ENCODE results near the gene ACAA1.

Gene ACAA1

GRCh38 chr3:38168151-38169026 is 31.5 kb upstream of the ACAA1 start:
- FAIRE-seq (no peak), DNase-seq (ENCODE audit: insufficient read length, low spot score) (no peak)
- TF ChIP-seq, protein P1, sequence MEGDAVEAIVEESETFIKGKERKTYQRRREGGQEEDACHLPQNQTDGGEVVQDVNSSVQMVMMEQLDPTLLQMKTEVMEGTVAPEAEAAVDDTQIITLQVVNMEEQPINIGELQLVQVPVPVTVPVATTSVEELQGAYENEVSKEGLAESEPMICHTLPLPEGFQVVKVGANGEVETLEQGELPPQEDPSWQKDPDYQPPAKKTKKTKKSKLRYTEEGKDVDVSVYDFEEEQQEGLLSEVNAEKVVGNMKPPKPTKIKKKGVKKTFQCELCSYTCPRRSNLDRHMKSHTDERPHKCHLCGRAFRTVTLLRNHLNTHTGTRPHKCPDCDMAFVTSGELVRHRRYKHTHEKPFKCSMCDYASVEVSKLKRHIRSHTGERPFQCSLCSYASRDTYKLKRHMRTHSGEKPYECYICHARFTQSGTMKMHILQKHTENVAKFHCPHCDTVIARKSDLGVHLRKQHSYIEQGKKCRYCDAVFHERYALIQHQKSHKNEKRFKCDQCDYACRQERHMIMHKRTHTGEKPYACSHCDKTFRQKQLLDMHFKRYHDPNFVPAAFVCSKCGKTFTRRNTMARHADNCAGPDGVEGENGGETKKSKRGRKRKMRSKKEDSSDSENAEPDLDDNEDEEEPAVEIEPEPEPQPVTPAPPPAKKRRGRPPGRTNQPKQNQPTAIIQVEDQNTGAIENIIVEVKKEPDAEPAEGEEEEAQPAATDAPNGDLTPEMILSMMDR (IDR thresholded peaks at IDR 0.05; ENCODE audit: insufficient read depth, missing control alignments) = no peak

DNA sequence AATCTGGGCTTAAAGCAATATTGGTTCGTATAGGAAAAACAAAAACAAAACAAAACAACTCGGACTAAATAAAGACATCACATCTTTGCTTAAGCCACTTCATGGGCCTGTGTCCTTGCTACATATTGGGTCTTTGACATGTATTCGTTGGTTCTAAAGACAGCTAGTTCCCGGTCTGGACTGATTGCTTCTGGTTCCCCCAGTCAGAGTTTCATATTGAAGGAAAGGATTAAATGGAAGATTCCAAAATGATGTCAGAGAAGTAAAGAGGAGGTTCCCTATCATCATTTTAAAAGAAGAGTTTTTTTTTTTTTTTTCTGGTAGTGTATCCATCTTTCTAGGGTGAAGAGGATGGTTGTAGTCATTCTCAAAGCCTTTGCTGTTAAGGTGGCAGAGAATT is 30.7 kb upstream of the ACAA1 start:
- TF ChIP-seq, protein P1 (IDR thresholded peaks at IDR 0.05; ENCODE audit: insufficient read depth, missing control alignments) = no peak
- DNase-seq (ENCODE audit: insufficient read length, low spot score) (no peak), FAIRE-seq (no peak)

DNA sequence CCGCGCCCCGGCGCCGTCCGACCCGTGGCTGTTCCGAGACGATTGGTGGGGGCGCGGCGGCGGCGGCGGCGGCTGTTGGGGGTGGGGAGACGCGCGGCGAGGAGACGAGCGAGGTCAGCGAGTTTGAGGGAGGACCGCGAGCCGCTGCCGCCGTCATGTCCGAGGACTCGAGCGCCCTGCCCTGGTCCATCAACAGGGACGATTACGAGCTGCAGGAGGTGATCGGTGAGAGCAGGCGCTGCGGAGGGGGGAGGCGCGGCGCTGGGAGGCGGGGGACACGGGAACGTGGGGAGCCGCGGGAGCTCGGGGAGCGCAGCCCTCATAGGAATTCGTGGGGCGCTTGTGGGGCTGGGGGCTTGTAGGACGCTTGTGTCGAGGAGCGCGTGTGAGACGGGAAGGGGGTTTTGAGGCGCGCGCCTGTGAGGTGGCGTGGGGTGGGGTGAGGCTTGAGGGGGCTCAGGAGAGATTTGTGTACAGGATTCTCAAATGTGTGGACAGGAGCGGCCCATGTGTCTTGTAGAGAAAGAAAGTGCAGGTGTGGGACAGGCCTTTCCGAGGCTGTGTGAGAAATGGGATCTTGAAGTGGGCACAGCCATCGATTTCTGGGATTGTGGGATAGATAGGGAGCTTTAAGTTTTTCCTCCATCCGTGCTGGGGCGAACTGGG is 28.9 kb upstream of the ACAA1 start:
- TF ChIP-seq, protein P1 (IDR thresholded peaks at IDR 0.05; ENCODE audit: insufficient read depth, missing control alignments) = no peak
- DNase-seq (ENCODE audit: insufficient read length, low spot score) = no peak
- FAIRE-seq = no peak

DNA sequence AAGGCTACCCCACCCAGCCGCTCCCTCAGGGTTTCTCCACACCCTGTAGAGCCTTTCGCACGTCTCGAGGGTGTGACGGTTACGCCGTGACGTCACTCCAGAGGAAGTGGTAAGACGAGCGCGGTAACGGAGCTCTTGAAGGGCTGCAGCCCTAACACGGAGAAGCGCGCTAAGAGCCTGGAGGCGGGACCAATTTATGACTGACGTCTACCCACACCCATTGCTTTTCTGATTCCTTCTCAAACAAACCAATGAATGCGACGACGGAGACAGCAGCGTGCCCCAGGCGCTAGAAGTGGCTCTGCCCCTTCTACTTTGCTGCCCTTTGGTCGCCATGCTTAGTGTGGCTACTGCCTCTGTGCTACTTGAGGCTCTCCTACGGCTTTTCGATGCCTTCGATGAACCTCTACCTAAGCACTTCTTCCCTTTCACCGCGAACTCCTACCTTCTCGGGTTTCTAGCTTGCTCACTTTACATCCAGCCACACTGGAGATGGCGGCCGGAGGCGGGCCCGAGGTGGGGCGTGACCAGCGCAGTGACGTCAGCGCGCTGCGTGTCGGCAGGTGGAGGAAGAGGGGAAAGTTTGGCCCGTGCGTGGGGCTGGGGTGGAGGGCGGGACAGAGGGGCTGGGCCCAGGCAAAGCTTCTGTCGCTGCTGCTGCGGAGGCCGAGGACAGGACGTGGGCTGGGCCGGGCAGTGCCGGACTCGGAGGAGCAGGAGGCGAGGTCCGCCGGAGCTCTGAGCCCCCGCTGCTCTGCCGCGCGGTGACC is 28.2 kb upstream of the ACAA1 start, which contains the start of gene OXSR1:
Gene OXSR1, plus strand, starts transcription at position 586 of the 770 bp plus-strand sequence. CDS start 340 bp downstream, outside the sequence.
- TF ChIP-seq, protein P1 (IDR thresholded peaks at IDR 0.05; ENCODE audit: insufficient read depth, missing control alignments) = no peak
- DNase-seq (ENCODE audit: insufficient read length, low spot score) (peak; percentile 74), FAIRE-seq (peak; percentile 29)

DNA sequence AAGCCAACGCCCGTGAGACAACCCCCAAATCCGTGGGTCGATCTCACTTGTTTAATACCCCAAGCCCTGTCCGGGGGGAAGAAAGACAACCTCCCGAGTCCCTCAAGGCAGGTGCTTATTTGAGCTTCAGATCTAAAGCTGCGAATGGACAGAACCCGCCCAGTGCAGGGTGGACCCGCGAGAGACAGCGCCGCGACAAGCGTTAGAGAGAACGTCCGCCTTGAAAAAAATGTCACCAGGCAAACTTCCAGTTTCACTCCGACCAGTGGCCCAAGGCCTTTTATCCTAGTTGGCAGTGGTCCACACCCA is 27.7 kb upstream of the ACAA1 start:
- DNase-seq (ENCODE audit: insufficient read length, low spot score) (no peak), FAIRE-seq (no peak)
- TF ChIP-seq, protein P1 (IDR thresholded peaks at IDR 0.05; ENCODE audit: insufficient read depth, missing control alignments) = no peak

DNA sequence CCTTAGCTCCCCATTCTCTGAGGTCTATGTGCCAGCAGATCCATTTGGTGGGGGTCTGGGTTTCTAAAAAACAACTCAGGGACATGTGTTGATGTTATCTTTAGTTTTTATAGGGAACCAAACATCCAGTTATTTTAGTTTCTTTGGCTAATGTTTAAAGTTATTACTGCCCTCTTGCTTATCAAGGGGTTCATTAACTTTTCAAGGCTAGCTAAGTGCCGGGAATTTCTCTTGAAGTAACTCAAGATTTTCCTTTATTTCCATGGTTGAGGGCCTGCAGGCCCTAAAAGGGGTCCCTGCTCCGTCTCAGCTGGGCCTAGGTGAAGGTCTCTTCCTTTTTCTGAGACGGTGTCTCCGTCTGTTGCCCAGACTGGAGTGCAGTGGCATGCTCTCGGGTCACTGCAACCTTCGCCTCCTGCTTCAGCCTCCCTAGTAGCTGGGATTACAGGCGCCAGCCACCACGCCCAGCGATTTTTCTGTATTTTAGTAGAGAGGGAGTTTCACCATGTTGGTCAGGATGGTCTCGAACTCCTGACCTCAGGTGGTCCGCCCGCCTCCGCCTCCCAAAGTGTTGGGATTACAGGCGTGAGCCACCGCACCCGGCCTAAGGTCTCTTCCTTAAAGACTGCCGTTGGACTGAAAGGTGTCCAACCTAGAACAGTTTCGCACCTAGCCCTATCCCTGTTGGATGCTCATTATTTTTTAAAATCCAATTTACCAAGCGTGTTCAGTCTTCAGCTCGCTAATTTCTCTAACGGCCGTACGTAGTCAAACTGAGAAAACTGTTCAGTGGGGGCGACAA is 27.1 kb upstream of the ACAA1 start:
- no peak for DNase-seq (ENCODE audit: insufficient read length, low spot score)
- TF ChIP-seq, protein P1 (IDR thresholded peaks at IDR 0.05; ENCODE audit: insufficient read depth, missing control alignments) = no peak
- no peak for FAIRE-seq

Measured in D721Med (cell line).